Brain microvascular endothelial cell (primary cell): ENCODE measurements around the gene SYT2.
"Not testable (repeated sequence)": the region's sequence is repeated elsewhere in the genome, so short reads cannot be mapped to it uniquely, and the experiment has no call there.

Experiments
- DNase-seq: peaks from one replicate; pipeline ENCODE4 v3.0.0-alpha.2; 2020
- H3K27ac ChIP-seq: fragments of 250-450 bp; sonication (Bioruptor Pico); 2 replicates; pipeline ENCODE4 v1.5.1; 2020; ENCODE audit warnings: mild to moderate bottlenecking, moderate library complexity
- H3K27me3 ChIP-seq: fragments of 250-450 bp; sonication (Bioruptor Pico); replicated peaks from 2 replicates; pipeline ENCODE4 v1.5.1; 2020; ENCODE audit warnings: mild to moderate bottlenecking
- H3K36me3 ChIP-seq: fragments of 250-450 bp; sonication (Bioruptor Pico); replicated peaks from 2 replicates; pipeline ENCODE4 v1.5.1; 2020; ENCODE audit warnings: mild to moderate bottlenecking
- H3K4me3 ChIP-seq: 2 replicates; pipeline ENCODE4 v1.5.1; 2011; ENCODE audit warnings: low read depth, mild to moderate bottlenecking, control low read depth, low read length, moderate library complexity
- CTCF ChIP-seq: IDR thresholded peaks from 2 replicates; pipeline ENCODE4 v1.5.1; 2011; ENCODE audit warnings: low read depth, mild to moderate bottlenecking, moderate library complexity, low read length, control low read depth, inconsistent platforms; ENCODE audit errors: missing control alignments
- in situ Hi-C: cut with HindIII; loops from 2 replicates; pipeline ENCODE4 v1.10.0; 2017; ENCODE audit warnings: low sequenced_read_pairs, low pct_ligation_motif_present

The SYT2 gene

GRCh38 chr1:202551683-202552082 is 158.6 kb downstream of the SYT2 start:
- no peak for DNase-seq
- in situ Hi-C loops, result no loop called here

GRCh38 chr1:202550088-202550487 is 160.2 kb downstream of the SYT2 start:
- H3K36me3 ChIP-seq, DNase-seq, H3K27ac ChIP-seq, in situ Hi-C loops, H3K27me3 ChIP-seq, H3K4me3 ChIP-seq: not testable (repeated sequence)

More at GRCh38 chr1:202551683-202552082, 158.6 kb downstream of the SYT2 start:
- Histone ChIP-seq H3K27ac (no peak overlapping the region), H3K4me3 (no peak overlapping the region), H3K27me3 (no peaks in the 10 kb centered on the region), H3K36me3 (no peaks in the 10 kb centered on the region)
- TF ChIP-seq CTCF, result no peak

GRCh38 chr1:202547215-202547614 is 163.0 kb downstream of the SYT2 start:
- Histone ChIP-seq H3K27me3 (no peaks in the 10 kb centered on the region), H3K36me3 (no peaks in the 10 kb centered on the region), H3K27ac (no peak overlapping the region), H3K4me3 (no peak overlapping the region)
- in situ Hi-C loops, result no loop called here
- no peak for DNase-seq
- no peak for TF ChIP-seq CTCF

GRCh38 chr1:202546796-202547195 is 163.5 kb downstream of the SYT2 start:
- H3K27ac ChIP-seq, H3K4me3 ChIP-seq, H3K36me3 ChIP-seq, DNase-seq, in situ Hi-C loops, H3K27me3 ChIP-seq: not testable (repeated sequence)

GRCh38 chr1:202546377-202546776 is 163.9 kb downstream of the SYT2 start:
- not testable (repeated sequence) for H3K27me3 ChIP-seq

GRCh38 chr1:202545647-202546303 is 164.5 kb downstream of the SYT2 start:
- not testable (repeated sequence) for H3K4me3 ChIP-seq, H3K36me3 ChIP-seq

More at GRCh38 chr1:202546377-202546776, 163.9 kb downstream of the SYT2 start:
- H3K36me3 ChIP-seq, DNase-seq, in situ Hi-C loops, H3K4me3 ChIP-seq, H3K27ac ChIP-seq: not testable (repeated sequence)

GRCh38 chr1:202544766-202545449 is 165.3 kb downstream of the SYT2 start:
- DNase-seq, in situ Hi-C loops, H3K27ac ChIP-seq, H3K27me3 ChIP-seq, H3K36me3 ChIP-seq, H3K4me3 ChIP-seq: not testable (repeated sequence)

More at GRCh38 chr1:202545647-202546303, 164.5 kb downstream of the SYT2 start:
- DNase-seq, H3K27me3 ChIP-seq, in situ Hi-C loops, H3K27ac ChIP-seq: not testable (repeated sequence)

GRCh38 chr1:202543537-202543936 is 166.7 kb downstream of the SYT2 start:
- H3K4me3 ChIP-seq, DNase-seq, H3K27ac ChIP-seq, in situ Hi-C loops, H3K36me3 ChIP-seq, H3K27me3 ChIP-seq: not testable (repeated sequence)

- H3K27ac ChIP-seq, in situ Hi-C loops, H3K36me3 ChIP-seq, H3K27me3 ChIP-seq, DNase-seq, H3K4me3 ChIP-seq: not testable (repeated sequence)
Observed at GRCh38 chr1:202542415-202542814, 167.8 kb downstream of the SYT2 start.

- in situ Hi-C loops, H3K27ac ChIP-seq, DNase-seq, H3K4me3 ChIP-seq, H3K36me3 ChIP-seq, H3K27me3 ChIP-seq: not testable (repeated sequence)
Observed at GRCh38 chr1:202540858-202541257, 169.4 kb downstream of the SYT2 start.
